T-helper 2 cell (primary cell): ENCODE measurements around the gene SCLT1.
A peak's percentile ranks its signal among the peaks of the same experiment; 100 is the strongest.
"Not testable (repeated sequence)": the region's sequence is repeated elsewhere in the genome, so short reads cannot be mapped to it uniquely, and the experiment has no call there.

Experiments
- DNase-seq, 5 experiments: peaks; one replicate each; pipeline versions ENCODE4 v3.0.0 to v3.0.0-alpha.2; 2012 to 2022
- total RNA-seq, 2 donors: gene quantifications; one replicate each; lab custom pipeline; 2026; lab: John Stamatoyannopoulos, UW

The SCLT1 gene
- total RNA-seq = 38.0 to 54.5 reads per million in 2 donors

GRCh38 chr4:129093191-129093920 lies at the start of gene SCLT1:
SCLT1 (minus strand) TSS chr4:129093539; CDS start chr4:129093103, 436 bp downstream.
- peak; percentile 85 to 98 (median 94) for DNase-seq

DNA sequence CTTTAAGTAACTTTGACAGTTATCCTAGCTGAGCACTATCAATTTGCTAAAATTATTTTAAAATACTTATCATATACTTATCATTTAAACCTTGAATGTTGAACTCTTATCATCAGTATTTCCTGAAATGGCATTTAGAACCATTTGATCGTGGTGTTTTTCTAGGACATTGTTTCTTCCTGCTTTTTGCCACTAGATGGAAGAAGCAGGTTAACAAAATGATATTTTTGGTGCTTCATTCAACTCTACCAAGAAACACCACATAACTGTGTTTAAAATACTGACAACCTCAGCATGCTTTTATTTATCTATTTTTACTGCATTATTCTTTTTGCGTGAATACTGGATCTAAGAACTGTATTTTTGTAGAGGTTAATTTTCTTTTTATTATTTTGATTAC lies 47.2 kb upstream of the SCLT1 start:
- DNase-seq = no peak

DNA sequence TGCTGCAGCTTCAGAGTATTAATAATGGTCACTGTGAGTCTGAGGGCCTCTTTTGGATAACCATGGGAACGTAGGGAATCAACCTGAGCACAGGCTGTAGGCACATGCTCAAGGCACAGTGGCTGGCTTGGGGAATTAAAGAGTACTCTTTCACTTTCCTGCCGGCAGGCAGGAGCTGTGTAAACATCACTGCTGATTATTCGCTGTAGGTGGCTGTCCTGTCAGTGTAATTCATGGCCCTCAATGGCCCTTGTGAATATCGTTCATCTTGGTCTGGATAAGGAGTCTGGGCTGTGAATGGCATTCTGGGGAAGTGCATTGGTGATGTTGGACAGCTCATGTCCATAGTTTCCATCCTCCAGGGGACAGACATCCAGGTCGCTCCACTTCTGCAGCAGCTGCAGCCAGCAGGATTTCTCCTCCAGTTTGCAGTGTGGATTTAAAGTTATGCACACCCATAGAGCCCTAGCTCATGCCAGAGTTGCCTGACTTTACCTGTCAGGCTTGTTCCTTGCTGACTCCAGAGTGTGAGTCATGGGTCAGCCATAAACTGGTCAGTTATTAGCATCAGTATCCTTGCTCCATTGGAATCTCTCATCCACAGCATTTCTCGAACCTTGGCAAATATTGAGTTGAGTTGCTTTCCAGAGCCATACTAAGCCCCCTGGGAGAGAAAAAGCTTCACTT lies 45.6 kb upstream of the SCLT1 start:
- DNase-seq = no peak

DNA sequence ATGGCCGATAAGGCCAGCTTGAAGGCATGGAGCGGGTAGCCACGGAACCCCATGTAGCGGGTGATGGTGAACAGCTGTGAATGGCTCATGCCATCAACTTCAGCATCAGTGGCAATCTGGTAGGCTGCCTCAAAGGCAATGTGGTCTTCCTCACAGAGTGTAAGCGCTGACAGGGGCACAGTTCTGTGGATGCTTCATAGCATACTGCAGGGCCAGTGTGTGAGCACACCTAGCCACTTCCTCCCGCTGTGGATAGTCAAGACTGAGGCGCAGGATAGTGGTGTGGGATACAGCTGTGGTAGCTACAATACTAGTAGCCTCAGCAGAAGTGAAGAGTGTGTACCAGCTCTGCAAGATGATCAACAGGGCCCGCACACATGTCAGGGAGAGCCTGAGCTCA lies 43.1 kb upstream of the SCLT1 start:
- no peak for DNase-seq

- no peak for DNase-seq
Observed at GRCh38 chr4:129131343-129131742, 38.0 kb upstream of the SCLT1 start.

DNA sequence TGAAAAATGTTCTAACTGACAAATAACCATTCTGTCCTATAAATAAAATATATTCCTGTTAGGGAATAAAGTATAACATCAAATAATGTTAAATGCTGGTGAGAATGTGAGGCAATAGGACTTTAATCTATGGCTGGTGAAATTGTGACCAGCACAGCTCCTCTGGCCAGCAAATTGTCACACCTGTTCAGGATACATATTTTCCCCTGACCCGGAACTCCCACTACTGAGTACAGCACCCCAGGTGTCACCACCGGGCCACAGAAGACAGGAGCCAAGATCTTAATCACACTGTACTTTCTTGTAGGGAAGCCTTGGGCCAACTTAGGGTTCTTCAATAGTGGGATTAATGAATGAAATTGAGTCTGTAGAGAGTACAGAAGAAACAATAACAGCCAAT lies 35.8 kb upstream of the SCLT1 start:
- DNase-seq = no peak

DNA sequence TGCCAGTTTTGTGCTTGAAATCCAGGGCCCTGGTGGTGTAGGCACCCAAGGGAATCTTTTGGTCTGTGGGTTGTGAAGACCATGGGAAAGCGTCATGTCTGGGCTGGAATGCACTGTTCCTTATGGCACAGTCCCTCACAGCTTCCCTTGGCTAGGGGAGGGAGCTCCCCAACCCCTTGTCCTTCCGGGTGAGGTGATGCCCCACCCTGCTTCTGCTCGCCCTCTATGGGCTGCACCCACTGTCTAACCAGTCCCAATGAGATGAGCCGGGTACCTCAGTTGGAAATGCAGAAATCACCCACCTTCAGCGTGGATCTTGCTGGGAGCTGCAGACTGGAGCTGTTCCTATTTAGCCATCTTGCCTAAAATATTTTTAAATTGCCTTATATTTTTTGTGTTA lies 33.3 kb upstream of the SCLT1 start:
- not testable (repeated sequence) for DNase-seq

- DNase-seq = no peak
Observed at GRCh38 chr4:129117705-129118104, 24.4 kb upstream of the SCLT1 start.

DNA sequence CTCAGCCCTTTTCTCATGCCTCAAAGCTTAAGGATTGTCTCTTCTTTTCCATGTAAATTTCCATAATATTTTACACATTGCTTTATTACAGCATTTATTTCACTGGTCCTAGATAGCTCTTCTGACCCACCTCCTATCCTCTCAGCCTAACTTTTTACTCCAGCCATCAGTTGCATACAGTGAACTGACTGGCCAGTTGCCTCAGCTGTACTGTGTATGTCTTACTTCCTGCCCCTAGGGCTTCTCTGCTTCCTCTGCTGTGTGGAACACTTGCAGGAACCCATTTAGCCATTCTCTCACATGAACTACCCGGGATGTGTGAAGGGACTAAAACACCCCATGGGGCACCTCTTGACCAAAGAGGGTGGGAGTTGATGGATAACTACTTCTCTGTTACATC lies 20.6 kb upstream of the SCLT1 start:
- DNase-seq = no peak

DNA sequence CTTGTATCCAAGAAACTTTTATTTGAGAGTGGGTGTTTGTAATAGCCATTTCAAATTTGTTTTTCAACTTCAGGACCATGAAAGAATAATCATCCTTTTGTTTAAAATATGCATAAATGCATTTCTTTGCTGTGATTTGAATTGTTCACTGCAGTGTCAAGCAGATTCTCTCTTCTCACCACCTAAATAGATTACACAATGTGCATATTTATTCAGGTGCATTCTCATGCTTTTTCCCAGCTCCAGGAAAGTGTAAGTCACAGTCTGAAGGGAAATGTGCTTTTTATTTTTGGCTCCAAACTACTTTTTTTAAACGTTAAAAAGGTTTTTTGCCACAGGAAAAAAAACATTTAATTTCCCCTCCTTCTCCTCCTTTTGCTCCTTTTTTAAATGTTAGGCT lies 20.1 kb upstream of the SCLT1 start:
- no peak for DNase-seq

- DNase-seq = no peak
Observed at GRCh38 chr4:129111919-129112318, 18.6 kb upstream of the SCLT1 start.

DNA sequence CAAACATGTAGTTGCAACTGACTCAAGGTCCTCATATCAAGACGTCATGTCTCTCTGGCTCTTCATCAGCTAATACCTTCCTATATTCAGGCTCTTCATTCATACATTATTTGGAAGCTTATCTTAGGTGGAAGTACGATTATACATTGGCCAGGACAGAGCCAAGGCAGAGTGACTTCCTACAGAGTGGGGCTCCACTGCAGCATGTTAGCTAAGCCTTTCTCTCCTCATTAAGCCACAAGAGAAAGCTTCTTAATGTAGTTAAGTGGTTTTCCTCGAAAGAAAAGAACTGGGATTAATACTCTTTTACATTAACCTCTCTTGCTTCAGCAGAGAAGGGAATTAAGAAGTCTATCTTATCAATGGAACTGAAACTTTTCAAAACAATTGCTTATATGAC lies 17.6 kb upstream of the SCLT1 start:
- DNase-seq = no peak

- no peak for DNase-seq
Observed at GRCh38 chr4:129109965-129110824, 16.9 kb upstream of the SCLT1 start.

- no peak for DNase-seq
Observed at GRCh38 chr4:129098531-129099001, 5.2 kb upstream of the SCLT1 start.

DNA sequence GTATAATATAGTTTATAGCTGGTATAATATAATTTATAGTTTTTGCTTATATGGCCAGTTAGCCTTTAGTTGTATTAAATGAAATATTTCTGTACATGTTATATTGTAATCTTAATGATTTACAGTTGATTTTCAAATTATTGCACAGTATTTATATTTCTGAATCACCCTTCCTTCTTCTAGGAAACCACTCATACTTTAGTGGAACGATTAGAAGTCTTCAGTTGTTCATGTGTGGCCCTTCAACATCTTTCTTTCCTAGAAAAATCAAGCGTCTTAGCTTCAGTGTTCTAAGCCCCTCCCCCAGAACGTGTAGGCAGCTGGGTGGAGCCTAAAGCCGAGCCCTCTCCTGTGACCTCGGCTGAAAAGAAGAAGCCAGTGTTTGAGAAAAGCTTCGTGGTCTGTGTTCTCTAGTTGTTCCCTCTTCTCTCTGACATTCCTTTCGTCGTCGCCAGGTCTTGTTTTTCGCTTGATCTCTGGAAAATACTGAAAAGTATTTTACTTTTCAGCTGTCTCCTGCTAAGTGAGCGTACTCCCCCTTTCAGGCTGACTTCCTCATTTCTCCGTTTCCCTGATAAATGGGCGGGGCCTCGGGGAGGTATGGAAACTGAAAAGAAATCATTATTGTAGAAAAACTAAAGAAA lies 2.6 kb upstream of the SCLT1 start, which contains the start of gene C4orf33:
C4orf33 (plus strand) TSS at position 342 of the 644 bp plus-strand sequence. CDS start 6,459 bp downstream, outside the sequence.
- peak; percentile 33 to 90 (median 64) for DNase-seq

DNA sequence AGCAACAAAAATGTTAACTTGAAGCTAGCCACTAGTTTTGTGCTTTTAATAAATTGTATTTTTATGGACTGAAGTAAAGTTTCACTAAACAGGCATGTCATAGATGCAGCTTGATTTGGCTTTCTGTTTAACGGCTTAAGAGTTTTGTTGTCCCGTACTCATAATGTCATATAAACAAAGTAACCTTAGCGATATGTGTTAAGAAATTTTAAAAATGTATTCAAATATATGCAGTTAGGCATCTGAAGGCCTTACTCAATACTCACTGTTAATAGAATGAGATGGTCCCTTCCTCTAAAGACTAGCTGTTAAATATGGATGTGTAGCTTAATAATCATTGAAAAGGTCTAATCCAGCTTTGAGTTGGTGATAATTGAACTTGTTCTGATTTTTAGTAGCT lies 1.0 kb upstream of the SCLT1 start:
- peak in 1 of 5 experiments; percentile 13 for DNase-seq

DNA sequence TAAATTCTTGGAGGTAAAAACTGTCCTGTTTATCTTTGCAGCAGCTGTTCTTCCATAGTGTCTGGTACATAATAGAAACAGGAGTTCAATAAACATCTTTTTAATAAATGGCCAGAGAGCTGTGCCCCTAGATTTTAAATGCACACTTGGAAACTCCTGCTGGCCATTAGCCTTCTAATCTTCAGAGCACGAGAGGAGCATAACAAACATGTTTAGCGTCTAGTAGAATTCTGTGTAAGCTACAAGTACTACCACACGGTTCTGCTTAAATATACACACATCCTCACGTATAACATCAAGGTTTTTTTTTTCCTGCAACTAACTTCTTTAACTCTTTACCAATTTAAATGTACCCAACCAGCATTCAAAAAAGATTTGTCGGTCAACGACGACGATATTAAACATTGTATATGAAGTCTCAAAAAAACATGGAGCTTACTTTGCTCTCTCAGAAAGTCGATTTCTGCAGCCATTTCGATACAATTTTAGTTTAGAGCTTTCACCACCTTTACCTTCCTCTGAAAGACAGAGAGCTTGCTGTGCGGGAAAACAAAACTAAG lies 628 bp downstream of the SCLT1 start:
- DNase-seq = no peak

DNA sequence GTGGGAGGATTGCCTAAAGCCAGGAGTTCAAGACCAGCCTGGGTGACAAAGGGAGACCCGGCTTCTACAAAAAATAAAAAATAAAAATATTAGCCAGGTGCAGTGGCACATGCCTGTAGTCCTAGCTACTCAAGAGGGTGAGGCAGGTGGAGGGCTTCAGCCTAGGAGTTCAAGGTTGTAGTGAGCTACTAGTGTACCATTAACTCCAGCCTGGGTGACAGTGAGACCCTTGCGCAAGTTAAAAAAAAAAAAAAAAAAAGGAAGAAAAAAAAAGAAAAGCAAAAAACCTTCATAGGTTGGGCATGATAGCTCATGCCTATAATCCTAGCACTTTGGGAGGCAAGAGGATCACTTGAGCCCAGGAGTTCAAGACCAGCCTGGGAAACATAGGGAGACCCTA lies 5.8 kb downstream of the SCLT1 start:
- DNase-seq = no peak

DNA sequence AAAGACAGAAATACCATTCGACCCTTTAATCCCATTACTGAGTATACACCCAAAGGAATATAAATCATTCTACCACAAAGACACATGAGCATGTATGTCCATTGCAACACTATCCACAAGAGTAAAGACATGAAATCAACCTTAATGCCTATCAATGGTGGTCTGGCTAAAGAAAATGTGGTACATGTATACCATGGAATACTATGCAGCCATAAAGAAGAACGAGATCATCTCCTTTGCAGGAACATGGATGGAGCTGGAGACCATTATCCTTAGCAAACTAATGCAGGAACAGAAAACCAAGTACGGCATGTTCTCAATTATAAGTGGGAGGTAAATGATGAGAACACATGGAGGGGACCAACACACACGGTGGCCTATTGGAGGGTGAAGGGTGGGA lies 7.9 kb downstream of the SCLT1 start:
- no peak for DNase-seq

DNA sequence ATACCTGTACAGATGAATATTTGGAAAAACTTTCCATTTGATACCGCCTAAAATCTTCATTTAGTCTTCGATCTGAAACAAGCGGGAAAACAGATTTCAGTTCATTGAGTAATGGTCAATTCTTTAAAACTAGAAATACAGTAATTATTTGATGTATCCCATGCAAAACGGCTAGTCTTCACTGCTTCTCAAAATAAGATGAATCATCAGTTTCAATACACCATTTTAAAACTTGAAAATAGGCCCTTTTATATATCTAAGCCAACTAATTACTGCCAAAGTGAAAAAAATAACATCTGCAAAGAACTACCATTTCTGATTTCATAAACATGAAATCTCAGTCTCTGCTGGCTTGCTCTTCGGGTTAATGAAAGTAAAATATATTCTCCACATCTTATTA lies 11.0 kb downstream of the SCLT1 start:
- DNase-seq = no peak

- no peak for DNase-seq
Observed at GRCh38 chr4:129080129-129080528, 13.2 kb downstream of the SCLT1 start.

GRCh38 chr4:129077326-129077725 lies 16.0 kb downstream of the SCLT1 start:
- DNase-seq = no peak
